HG03342 (cell line): ENCODE measurements around the gene ATP6AP2.

ENCODE experiments used
- ATAC-seq: cut with Tn5 transposase; IDR thresholded peaks from one replicate; pipeline ENCODE4 v1.9.1; 2021; ENCODE audit warnings: mild to moderate bottlenecking, moderate library complexity; ENCODE audit not compliant: unreplicated experiment

ATP6AP2 gene

DNA sequence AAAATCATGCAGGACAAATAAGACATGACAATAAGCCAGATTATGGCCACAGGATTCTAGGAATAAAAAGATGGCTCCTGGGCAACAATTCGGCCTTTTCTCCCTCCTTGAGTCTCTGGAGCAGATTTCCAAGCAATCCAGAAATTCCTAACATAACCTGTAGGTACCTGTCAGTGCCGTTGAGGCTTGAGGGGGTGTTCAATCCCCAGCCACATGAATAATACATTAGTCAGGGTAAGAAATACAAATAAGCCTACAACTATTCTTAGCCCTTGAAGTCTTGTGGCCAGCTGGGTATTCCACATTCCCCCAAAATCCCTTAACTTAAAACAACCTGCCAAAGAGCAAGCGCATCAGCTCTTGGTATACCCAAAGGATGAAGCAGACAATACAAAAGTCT is 56.9 kb downstream of the ATP6AP2 start:
- no peak for ATAC-seq

DNA sequence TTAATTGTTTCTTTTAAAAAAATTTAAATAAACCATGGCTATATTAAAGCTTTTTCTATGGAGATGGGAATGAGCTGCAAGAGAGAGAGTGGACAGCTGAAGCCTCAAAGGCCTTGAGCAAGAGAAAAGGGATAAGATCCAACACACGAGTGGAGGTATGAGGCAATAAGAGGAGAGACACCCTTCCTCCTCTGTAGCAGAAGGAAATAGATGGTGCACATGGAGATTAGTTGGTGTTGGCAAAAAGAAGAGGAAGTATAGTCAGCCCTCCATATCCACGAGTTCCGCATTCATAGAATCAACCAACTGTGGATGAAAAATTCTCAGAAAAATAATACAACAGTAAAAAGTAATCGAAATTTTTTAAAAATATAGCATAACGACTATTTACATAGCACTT is 63.4 kb downstream of the ATP6AP2 start:
- no peak for ATAC-seq

DNA sequence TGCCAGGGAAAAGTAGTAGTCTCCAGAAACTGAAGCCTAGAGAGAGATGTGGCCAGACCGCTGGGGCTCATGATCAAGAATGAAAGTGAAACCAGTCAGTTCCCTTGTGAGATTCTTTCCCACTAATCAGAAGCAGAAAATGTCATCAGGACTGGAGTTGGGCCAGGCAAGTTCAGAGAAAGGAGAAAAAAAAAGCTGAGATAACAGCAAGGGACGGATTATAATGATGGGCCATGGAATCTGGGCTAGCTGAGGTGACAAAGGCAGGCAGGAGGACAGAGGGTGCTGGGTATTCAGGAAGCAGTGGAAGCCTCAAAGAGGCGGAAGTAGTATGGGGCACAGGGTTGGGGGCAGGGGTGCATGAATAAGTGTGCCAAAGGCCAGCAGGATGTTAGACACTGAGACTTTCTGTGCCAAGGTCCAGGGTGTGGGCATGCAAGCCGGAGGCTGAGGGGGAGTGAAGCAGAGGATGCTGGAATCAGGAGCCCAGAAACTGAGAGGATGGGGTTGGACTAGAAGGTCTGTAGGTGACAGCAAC is 64.1 kb downstream of the ATP6AP2 start:
- ATAC-seq = peak; percentile 33

DNA sequence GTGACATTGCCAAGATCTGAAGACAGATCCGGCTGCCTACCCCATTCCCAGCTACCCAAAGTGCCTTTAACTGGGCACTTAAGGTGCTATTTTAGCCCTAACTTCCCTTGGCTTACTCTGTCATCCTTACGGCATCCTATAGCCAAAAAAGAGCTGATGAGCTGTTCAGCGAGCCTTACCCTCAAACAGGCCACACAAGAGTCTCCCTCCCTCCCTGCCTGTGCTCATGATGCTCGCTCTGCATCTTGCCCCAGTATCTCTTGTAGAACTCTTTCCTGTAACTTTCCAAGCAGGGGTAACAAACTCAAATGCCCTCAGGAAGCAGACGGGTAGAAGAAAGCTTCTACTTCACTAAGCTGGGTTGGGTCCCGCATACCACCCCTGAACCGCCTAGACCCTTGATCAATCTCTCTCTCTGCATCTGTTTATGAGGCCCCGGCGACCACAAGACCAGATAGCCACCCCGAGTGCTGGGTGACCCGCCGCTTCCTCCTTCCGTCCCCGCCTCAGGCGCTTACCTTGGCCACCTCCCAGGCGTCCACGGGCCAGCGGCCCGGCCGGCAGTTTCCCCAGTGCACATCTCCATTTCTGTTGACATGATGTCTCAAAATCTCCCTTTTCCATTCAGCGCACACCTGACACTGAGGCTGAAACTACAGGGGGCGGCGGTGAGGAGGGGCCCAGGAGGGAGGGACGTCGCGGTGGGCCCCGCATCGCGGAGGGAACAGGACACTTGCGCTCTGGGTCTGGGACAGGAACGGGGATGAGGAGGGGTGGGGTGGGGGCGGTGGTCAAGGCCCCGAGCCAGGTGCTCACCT is 65.9 kb downstream of the ATP6AP2 start:
- peak; percentile 22 for ATAC-seq

DNA sequence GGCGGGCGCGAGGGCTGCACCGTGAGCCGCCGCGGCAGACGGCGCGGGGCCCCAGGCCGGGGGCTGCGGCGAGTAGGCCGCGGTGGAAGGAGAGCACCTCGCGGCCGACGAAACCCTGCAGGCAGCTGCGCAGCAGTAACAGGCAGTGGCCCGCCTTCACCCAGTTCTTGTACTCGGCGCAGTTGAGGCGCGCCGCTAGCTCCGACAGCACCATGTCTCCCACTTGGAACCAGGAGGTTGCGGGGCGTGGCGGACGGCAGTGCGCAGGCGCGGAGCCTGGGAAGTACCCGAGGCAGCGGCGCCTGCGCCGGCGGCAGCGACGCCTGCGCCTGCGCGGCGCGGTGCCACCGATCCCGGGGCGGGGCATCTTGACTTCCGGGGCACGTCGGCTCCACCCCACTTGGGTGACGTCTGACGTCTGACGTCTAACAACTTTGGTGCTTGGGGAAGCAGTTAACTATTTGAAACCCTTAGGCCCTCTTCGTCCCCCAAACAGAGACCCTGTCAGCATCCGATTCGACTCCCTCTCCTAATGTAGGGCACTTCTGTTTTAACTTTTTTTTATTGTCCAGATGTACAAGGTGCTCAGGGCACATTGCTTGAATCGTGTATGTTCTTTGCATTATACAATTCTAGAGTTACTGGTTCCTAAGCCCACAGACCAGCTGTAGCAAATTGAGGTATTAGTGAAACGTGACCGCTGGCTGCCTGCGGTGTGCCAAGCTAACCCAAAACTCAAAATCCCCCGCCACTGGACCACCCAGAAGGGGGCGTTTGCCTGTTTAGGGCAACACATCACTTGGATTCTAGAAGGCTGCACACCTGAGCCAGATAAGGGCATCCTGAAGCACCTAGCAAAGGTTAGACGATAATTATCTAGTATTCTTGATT is 66.8 kb downstream of the ATP6AP2 start, which contains the start of gene CXorf38:
CXorf38 (minus strand) TSS at position 255 of the 891 bp plus-strand sequence; CDS start at position 214, 41 bp downstream.
- peak; percentile 61 for ATAC-seq

DNA sequence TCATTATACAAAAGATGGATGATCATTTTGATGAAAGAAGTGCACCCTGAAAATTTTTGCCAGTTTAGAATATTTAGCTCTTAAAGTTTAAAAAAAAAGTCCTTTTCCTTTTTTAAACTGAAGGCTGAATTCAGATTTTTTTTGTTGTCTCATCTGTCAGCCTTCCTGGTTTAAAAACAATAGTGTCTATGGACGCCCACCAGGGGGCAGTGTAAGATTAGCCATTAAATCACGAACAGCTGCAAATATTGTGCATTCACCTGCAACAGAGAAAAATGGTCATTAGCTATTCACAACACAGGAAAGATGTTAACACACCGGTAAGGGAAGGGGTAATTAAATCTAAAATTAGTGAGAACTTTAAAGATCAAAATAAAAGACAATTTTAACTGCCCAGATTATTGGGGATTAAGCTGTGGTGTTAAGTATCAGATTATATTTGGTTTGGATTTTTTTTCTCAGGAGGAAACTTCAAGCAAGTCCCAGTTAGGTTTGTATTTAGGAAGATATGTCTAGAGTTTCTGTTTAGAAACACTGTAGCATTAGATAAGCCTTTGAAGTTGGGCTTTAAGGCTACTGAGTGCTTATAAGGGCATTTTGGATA is 71.0 kb downstream of the ATP6AP2 start:
- ATAC-seq = no peak

DNA sequence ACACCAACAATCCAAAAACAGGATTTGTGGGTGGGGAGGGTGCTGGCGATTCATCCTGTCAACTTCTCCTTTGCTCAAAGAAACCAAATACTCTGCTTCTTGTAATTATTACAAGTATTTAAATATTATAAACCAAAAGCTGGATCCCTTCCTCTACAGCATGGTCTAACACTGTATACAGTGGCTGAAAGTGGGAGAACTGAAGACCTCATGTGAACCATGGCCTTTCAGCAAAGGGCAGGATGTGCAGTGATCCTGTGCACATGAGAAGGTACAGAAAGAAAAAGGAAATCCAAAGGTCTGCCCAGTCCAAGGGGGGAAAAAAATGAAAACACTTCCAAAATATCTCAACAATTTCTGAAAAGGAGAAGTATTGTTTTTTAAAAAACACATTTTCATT is 71.9 kb downstream of the ATP6AP2 start:
- no peak for ATAC-seq

DNA sequence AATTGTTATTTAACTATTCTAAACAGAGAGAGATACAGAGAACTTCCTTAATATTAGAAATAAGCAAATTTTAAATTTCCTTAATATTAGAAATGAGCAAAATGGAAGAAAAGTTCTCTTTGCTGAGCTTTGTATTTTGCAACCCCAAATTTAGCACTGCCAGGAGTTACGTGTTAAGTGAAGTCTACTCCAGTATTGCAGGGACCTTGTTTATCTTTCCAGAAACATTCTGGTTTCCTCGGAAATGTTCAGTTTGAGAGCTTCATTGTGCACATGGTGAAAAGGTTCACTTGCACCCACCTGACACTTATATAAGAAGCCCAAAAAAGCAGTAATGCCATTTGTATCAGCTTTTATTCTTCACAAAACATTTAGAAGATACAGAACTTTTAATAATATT is 72.8 kb downstream of the ATP6AP2 start:
- ATAC-seq = no peak
